Epithelial cell of proximal tubule (primary cell): Measurements from ENCODE around the gene WDR64. TPM values are rescaled to one million over a fixed set of nuclear protein-coding genes. Genes with fewer than 3 reads are reported as not detected.

Experiments
- DNase-seq: peaks from one replicate; pipeline ENCODE4 v3.0.0-alpha.2; 2011; ENCODE audit warnings: low read depth
- H3K4me3 ChIP-seq: 2 replicates; pipeline ENCODE4 v1.5.1; 2011; ENCODE audit warnings: low read depth, mild to moderate bottlenecking, low read length
- CTCF ChIP-seq: conservative IDR thresholded peaks from 2 replicates; pipeline ENCODE4 v1.5.1; 2012; ENCODE audit warnings: low read depth, mild to moderate bottlenecking, low read length
- total RNA-seq: library from RNA; depleted of rRNA; stranded (reverse); fragments of >200 nt; gene quantifications from 2 replicates; pipeline ENCODE4 v1.2.3, GENCODE V29; 2015

Gene WDR64
- total RNA-seq, result not detected in 2 replicates

GRCh38 chr1:241652012-241652411, at the start of gene WDR64:
Gene WDR64, plus strand, starts transcription at chr1:241652281. Its CDS starts 204 bp downstream, at chr1:241652485.
- TF ChIP-seq CTCF, result no peak
- no peak for DNase-seq
- no peak within 1 kb of the TSS for H3K4me3 ChIP-seq

- no peak for TF ChIP-seq CTCF
- no peak overlapping the region for H3K4me3 ChIP-seq
- no peak for DNase-seq
These were observed 48.3 kb upstream of the WDR64 start for GRCh38 chr1:241603731-241604245.

- peak; percentile 39 for TF ChIP-seq CTCF
- DNase-seq, result no peak
- H3K4me3 ChIP-seq, result no peak overlapping the region
These were observed 46.8 kb upstream of the WDR64 start for GRCh38 chr1:241605146-241605805.

- TF ChIP-seq CTCF, result no peak
- DNase-seq, result no peak
- no peak overlapping the region for H3K4me3 ChIP-seq
These were observed 45.5 kb upstream of the WDR64 start for GRCh38 chr1:241606544-241606943.

- H3K4me3 ChIP-seq, result no peak overlapping the region
- no peak for TF ChIP-seq CTCF
- DNase-seq, result no peak
These were observed 44.6 kb upstream of the WDR64 start for GRCh38 chr1:241607497-241607896.

- H3K4me3 ChIP-seq, result no peak overlapping the region
- no peak for DNase-seq
- TF ChIP-seq CTCF, result no peak
These were observed 43.6 kb upstream of the WDR64 start for GRCh38 chr1:241608379-241609033.
